DOHH2 (cell line): Measurements from ENCODE around the gene BIRC7.

Experiments
- H3F3A ChIP-seq: fragments of 200-600 bp; sonication (generic), shearing (Covaris generic); 2 replicates; pipeline ENCODE4 v1.6.0; 2016; ENCODE audit warnings: antibody characterized with exemption, mild to moderate bottlenecking; ENCODE audit not compliant: control insufficient read depth, insufficient read depth
- H3K27ac ChIP-seq: fragments of 200-600 bp; sonication (generic); 2 replicates; pipeline ENCODE4 v1.5.1; 2014; ENCODE audit warnings: low read depth, mild to moderate bottlenecking, low read length, moderate library complexity
- H3K27me3 ChIP-seq: fragments of 200-600 bp; sonication (generic); 2 replicates; pipeline ENCODE4 v1.6.1; 2014; ENCODE audit warnings: mild to moderate bottlenecking, low read length, mixed read lengths; ENCODE audit not compliant: control insufficient read depth
- H3K36me3 ChIP-seq: fragments of 200-600 bp; sonication (generic); 2 replicates; pipeline ENCODE4 v1.6.1; 2014; ENCODE audit warnings: mild to moderate bottlenecking, low read length, moderate library complexity, mixed read lengths; ENCODE audit not compliant: control insufficient read depth
- H3K4me1 ChIP-seq: fragments of 200-600 bp; sonication (generic); 2 replicates; pipeline ENCODE4 v1.6.1; 2014; ENCODE audit warnings: mild to moderate bottlenecking, low read length, mixed read lengths; ENCODE audit not compliant: control insufficient read depth
- H3K4me2 ChIP-seq: fragments of 200-600 bp; sonication (generic); 2 replicates; pipeline ENCODE4 v1.6.0; 2014; ENCODE audit warnings: mild to moderate bottlenecking, low read length, moderate library complexity
- H3K4me3 ChIP-seq: fragments of 200-600 bp; sonication (generic); 2 replicates; pipeline ENCODE4 v1.5.1; 2014; ENCODE audit warnings: mild to moderate bottlenecking, low read length, mixed read lengths
- H3K79me2 ChIP-seq: fragments of 200-600 bp; sonication (generic); 2 replicates; pipeline ENCODE4 v1.6.1; 2014; ENCODE audit warnings: mild to moderate bottlenecking, low read length, mixed read lengths; ENCODE audit not compliant: control insufficient read depth
- H3K9me2 ChIP-seq: fragments of 200-600 bp; sonication (generic); replicated peaks from 2 replicates; pipeline ENCODE4 v1.6.1; 2014; ENCODE audit warnings: mild to moderate bottlenecking, low read length, mixed read lengths; ENCODE audit not compliant: control insufficient read depth
- H3K9me3 ChIP-seq: fragments of 200-600 bp; sonication (generic); 2 replicates; pipeline ENCODE4 v1.6.1; 2014; ENCODE audit warnings: antibody characterized with exemption, low read length, mixed read lengths; ENCODE audit not compliant: control insufficient read depth, insufficient read depth
- H4K20me1 ChIP-seq: fragments of 200-600 bp; sonication (generic); 2 replicates; pipeline ENCODE4 v1.6.0; 2014; ENCODE audit warnings: low read depth, mild to moderate bottlenecking, antibody characterized with exemption, low read length, moderate library complexity; ENCODE audit not compliant: control insufficient read depth, insufficient read depth
- EZH2phosphoT487 ChIP-seq: fragments of 200-600 bp; sonication (generic); IDR thresholded peaks from 2 replicates; pipeline ENCODE4 v1.6.1; 2017; ENCODE audit warnings: borderline replicate concordance, mild to moderate bottlenecking, antibody characterized with exemption, low read length, moderate library complexity, mixed read lengths
- TF ChIP-seq, protein P1 (sequence below): fragments of 200-600 bp; sonication (generic); IDR thresholded peaks from one replicate; pipeline ENCODE4 v1.5.1; 2014; ENCODE audit warnings: antibody characterized with exemption, mild to moderate bottlenecking, low read depth, low read length; ENCODE audit not compliant: poor library complexity, severe bottlenecking

The BIRC7 gene

DNA sequence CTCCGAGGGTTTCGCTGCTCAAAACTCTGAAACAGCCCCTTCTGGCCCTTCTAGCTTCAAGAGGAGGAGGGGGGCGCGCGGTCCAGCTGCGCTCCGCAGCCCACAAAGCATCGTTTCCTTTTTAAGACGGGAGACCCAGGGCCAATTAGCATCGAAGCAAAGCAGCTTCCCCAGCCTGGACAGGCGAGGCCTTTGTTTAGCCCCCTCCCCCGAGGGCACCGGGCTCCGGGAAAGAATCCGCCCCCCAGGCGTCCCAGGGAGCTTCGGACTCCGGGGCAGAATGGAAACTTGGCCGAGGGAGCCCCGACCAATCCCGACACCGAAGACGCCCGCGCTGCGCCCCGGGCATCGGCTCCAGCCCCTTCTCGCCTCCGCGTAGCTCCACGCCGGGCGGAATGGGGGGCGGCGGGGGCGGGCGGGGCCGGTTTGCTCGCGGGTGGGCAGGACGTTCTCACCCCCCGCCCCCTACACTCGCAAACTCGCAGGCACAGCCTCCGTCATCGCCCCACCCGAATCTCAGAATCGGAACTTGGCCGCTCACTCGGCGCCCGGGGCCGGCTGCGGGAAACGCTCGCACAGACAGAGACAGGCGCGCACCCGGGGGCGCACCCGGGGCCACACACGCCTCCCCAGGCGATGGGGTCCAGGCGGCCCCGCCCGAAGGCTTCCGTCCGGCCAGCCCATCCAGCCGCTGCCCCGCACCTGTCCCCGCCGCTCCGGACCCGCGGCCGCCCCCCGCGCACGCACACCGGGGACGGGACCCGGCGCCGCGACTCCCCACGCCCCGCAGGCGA lies 17.9 kb downstream of the BIRC7 start:
- no peak overlapping the region for H3K27ac ChIP-seq
- no peaks in the 10 kb centered on the region for H3K9me3 ChIP-seq
- H3K4me2 ChIP-seq = no peak overlapping the region
- peaks cover 6% of the 10 kb centered on the region; the same call in 1 of the 2 replicates for H4K20me1 ChIP-seq
- no peaks in the 10 kb centered on the region for H3K4me1 ChIP-seq
- H3K79me2 ChIP-seq = no peaks in the 10 kb centered on the region
- H3K4me3 ChIP-seq = no peak overlapping the region
- H3F3A ChIP-seq = no peaks in the 10 kb centered on the region
- H3K9me2 ChIP-seq = no peaks in the 10 kb centered on the region
- H3K36me3 ChIP-seq = no peaks in the 10 kb centered on the region
- peaks cover 17% of the 10 kb centered on the region for H3K27me3 ChIP-seq
- no peak for TF ChIP-seq EZH2phosphoT487
- TF ChIP-seq, protein P1, sequence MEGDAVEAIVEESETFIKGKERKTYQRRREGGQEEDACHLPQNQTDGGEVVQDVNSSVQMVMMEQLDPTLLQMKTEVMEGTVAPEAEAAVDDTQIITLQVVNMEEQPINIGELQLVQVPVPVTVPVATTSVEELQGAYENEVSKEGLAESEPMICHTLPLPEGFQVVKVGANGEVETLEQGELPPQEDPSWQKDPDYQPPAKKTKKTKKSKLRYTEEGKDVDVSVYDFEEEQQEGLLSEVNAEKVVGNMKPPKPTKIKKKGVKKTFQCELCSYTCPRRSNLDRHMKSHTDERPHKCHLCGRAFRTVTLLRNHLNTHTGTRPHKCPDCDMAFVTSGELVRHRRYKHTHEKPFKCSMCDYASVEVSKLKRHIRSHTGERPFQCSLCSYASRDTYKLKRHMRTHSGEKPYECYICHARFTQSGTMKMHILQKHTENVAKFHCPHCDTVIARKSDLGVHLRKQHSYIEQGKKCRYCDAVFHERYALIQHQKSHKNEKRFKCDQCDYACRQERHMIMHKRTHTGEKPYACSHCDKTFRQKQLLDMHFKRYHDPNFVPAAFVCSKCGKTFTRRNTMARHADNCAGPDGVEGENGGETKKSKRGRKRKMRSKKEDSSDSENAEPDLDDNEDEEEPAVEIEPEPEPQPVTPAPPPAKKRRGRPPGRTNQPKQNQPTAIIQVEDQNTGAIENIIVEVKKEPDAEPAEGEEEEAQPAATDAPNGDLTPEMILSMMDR = no peak

DNA sequence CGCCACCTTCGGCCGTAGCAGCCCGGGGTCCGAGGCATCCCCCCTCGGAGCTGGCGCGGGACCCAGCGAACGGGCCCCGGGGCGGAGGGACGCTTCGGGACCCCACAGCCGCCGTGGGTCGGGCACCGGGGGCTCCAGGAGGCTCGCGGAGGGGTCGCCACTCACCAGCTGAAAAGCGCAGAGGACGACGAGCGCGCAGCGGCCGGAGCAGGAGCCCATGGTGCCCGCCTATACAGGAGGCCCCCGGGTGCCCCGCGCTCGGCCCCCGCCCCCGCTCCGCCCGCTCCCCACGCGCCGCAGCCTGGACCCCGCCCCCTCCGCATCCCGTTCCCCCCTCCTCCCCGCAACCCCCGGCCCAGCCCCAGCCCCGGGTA lies 18.5 kb downstream of the BIRC7 start, which contains the start of gene NKAIN4:
Gene NKAIN4 (minus strand): TSS at position 232 of the 374 bp plus-strand sequence. CDS start 13 bp downstream, at position 219.
- Histone ChIP-seq H3K4me2 (no peak within 1 kb of the TSS), H3K9me3 (no peaks in the 10 kb centered on the region), H3K4me3 (no peak within 1 kb of the TSS), H3F3A (no peaks in the 10 kb centered on the region), H4K20me1 (peaks cover 6% of the 10 kb centered on the region; the same call in 1 of the 2 replicates), H3K27ac (no peak within 1 kb of the TSS), H3K9me2 (no peaks in the 10 kb centered on the region), H3K4me1 (no peaks in the 10 kb centered on the region), H3K36me3 (no peaks in the 10 kb centered on the region), H3K27me3 (peaks cover 17% of the 10 kb centered on the region), H3K79me2 (no peaks in the 10 kb centered on the region)
- TF ChIP-seq EZH2phosphoT487 = no peak
- TF ChIP-seq, protein P1 = no peak

DNA sequence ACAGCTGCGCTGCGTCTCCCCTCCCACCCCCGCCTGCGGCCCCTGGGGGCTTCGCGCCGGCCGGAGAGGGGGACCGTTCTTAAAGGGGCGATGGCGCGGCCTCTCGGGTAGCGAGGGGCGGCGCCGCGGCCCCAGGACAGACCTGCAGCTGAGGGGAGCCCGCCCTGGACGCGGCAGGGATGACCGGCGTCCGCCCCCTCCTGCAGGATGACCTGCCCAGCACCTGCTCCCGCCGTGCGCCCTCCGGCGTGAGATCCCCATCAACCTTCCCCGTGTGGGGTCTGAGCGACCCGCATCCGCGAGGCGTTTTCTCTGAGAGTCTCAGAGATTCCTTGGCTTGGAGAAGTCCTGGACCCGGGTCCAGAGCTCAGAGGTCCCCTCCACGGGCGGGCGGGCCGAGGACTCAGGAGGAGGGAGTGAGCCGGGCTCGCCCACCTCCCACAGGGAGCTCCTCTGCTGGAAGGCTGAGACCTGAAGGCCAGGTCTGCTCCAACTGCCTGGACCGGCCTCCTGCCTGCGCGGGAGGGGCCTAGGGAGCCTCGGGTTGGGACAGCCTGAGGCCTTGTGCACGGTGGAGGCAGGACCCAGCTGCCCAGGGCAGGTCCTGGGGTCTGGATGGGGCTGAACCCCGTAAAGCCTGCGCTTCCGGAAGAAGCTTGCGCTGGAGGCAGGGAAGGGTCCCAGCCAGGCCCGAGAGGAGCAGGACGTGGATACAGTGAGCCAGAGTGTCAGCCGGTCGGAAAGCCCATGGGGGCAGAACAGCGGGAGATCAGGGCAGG lies 19.1 kb downstream of the BIRC7 start:
- peaks cover 6% of the 10 kb centered on the region; the same call in 1 of the 2 replicates for H4K20me1 ChIP-seq
- H3K4me1 ChIP-seq = no peaks in the 10 kb centered on the region
- H3K9me3 ChIP-seq = no peaks in the 10 kb centered on the region
- H3F3A ChIP-seq = no peaks in the 10 kb centered on the region
- H3K4me2 ChIP-seq = no peak overlapping the region
- no peak overlapping the region for H3K27ac ChIP-seq
- no peaks in the 10 kb centered on the region for H3K9me2 ChIP-seq
- H3K27me3 ChIP-seq = peaks cover 17% of the 10 kb centered on the region
- no peaks in the 10 kb centered on the region for H3K79me2 ChIP-seq
- TF ChIP-seq, protein P1 = no peak
- TF ChIP-seq EZH2phosphoT487 = no peak
- H3K36me3 ChIP-seq = no peaks in the 10 kb centered on the region
- H3K4me3 ChIP-seq = no peak overlapping the region
